ENCODE data around the gene THADA.
"Not testable (repeated sequence)": the region's sequence is repeated elsewhere in the genome, so short reads cannot be mapped to it uniquely, and the experiment has no call there.

The THADA gene

DNA sequence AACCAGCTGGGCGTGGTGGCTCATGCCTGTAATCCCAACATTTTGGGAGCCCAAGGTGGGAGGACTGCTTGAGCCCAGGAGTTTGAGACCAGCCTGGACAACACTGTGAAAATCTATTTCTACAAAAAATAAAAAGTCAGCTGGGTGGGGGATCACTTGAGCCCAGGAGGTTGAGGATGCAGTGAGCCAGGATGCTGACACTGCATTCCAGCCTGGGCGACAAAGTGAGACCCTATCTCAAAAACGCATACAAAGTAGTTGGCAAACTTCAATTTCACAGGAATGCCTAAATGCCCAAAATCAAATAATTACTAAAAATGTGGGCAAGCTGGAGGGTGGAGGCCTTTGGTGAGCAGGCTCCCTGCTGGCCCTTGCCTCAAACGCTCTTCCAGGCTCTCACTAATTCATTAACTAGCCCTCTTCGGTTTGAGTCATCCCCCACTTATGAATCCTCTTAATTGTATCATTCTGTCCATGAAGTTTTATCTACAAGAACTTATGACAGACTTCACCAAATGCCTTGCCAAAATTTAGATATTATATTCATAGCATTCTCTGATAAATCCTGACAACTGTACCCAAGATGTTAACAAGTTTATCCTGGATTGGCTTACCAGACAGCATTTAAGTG, 300.8 kb downstream of the THADA start:
- DNase-seq = no peak

DNA sequence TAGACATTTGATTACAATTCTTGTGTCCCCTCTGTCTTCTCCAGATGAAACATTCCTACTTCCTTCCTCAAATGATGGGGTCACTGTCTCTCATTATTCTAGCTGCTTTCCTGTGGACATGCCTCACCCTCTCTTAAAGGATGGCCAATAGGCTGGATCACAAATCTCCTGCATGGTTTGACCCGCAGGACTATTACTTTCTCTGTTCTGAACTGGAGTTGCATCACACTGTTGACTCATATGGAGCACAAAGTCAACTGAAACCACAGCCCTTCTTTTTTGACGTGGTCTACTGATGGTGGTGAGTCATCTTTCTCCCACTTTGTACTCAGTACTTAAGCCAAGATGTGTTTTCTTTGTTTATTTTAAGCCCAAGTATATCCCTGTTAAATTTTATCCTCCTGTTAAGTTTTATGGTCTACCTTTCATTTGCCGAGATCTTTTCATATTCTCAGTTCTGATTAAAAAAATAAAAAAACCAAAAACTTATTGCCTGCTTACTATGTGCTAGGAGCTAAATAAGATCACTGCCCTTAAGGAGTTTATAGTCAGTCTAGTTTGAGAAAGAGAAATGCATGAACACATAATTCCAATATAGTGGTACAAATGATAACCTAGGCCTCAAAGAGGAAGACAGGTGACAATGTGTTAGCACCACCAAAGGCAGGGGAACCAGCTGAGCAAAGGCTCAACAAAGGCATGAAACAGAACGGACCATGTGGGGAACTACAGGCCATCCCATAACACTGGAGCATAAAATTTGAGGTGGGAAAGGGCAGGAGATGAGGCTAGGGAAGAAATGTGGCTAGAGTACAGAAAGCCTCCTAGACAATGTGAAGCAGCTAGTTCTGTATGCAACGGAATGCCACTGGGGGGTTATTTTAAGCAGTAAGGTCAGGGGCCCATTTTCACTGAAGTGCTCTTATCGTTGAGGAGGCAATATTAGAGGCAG, 301.8 kb downstream of the THADA start:
- DNase-seq = no peak

DNA sequence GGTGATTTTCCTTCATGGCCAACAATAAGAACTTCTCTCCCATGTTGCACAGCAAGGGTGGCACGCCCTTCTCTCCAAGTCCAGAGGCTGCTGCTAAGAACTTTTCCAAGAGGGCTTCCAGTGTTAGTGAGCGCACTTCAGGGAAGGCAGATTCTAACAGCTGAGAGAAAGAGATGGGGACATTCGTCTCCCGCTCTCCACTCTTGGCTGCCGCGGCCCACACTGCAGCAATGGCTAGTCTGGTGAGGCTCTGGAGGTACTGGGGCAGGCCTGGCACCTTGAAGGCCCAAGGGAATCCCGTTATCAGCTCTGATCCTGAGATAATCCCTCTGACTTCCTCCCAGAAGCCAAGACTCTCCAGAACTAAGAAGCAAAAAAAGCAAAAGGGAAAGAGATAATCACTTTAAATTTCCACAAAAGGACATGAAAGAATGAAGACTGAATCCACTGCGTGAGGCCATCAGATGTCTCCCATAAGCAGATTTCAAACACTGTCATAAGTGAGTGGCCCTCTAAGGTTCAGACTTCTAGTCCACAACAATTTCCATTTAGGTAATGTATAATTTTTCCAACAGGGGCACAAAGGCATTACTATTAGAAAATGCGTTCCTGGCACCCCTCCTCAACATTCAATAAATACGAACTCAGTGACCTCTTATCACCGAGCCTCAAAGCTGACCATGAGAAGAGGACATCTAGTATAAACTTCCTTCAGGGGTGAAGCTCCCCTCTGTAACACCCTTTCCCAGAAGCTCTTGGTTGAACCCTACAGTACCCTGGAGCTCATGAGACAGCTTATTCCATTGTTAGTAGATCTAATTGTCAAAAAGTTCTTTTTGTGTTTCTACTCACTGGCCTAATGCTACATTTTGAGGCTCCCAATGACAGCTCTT, 302.7 kb downstream of the THADA start:
- no peak for DNase-seq

DNA sequence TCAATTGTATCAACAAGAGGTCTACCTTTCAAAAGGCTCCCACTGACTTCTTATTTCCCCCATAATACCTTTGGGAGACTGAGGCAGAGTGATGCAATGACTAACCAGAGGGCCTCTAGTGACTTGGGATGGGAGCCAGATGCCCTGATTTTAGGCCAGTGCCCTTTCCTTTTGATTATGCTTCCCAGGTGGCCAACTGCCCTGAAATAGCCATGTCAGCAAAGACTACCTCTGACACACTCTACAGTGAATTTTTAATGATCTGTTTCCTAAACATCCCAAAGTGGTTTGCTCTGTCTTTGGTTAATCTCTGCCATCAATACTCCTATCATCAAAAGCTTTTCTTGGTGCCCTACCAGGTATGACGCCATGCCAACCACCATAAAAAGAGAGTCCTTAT, 303.5 kb downstream of the THADA start:
- no peak for DNase-seq

DNA sequence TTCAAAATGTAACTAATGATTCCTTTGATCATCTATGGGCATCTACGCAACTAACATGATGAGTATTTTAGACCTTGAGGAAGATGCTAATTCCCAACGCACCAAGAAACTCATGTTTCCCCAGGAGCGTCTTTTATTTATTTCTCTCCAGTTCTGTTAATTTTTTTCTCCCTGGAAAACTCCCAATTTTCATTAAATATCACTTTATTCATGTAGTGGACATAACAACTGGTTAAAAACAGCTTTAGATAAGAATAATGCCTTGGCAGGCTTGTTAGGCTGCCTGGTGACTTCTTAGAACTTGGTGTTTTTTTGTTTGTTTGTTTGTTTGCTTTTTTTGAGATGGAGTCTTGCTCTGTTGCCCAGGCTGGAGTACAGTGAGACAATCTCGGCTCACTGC, 306.5 kb downstream of the THADA start:
- DNase-seq = no peak

DNA sequence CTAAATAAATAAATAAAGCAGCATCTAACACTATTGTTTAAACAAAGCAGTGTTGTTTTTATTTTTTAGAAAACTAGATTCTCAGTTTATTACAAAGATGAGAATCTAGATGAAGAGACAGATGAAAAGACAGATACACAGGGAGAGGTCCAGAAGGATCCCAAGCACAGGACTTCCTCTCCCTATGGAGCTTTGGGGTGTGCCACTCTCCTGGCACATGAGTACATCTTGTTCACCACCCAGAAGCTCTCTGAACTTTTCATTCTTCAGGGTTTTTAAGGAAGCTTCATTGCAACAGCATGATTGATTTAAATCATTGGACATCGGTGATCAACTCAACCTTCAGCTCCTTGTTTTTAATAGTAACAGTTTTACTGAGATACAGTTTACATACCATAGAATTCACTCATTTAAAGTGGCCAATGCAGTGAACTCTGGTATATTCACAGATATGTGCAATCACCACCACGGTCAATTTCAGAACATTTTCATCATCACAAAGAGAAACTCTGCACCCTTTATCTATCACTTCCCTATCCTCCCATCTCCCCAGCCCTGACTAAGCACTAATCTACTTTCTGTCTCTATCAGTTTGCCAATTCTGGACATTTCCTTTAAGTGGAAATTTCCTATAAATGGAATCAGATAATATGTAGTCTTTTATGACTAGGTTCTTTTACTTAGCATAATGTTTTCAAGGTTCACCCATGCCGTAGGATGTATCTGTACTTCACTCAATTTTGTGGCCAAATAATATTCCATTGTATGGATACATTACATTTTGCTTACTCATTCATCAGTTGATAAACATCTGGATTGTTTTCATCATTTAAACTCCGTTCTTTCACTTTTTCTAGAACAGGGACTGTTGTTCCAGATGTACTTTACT, 307.2 kb downstream of the THADA start:
- no peak for DNase-seq

DNA sequence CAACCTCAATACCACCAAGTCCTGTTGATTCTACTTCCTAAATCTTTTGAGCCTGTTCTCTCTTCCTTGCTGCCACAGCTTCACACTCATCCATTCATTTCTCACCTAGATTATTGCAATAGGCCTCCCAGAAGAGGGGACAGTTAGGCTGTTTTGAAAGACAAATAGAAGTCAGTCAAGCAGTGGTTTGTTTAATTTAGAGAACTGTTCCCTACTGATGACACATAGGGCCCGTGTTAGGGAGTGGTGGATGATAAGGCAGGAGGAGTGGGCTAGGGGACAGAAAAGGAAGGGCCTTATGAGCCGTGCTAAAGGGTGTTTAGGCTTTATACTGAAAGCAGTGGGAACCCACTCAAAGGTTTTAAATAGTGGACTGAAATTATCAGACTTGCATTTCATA, 309.9 kb downstream of the THADA start:
- no peak for DNase-seq

DNA sequence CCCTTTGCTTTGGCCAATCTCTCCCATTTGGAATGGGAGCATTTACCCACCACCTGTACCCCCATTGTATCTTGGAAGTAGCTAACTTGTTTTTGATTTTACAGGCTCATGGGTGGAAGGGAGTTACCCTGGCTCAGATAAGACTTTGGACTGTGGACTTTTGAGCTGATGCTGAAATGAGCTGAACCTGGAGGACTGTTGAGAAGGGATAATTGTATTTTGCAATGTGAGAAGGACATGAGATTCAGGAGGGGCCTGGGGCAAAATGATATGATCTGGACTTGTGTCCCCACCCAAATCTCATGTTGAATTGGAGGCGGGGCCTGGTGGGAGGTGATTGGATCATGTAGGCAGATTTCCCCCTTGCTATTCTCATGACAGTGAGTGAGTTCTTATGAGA, 310.9 kb downstream of the THADA start:
- DNase-seq = no peak

DNA sequence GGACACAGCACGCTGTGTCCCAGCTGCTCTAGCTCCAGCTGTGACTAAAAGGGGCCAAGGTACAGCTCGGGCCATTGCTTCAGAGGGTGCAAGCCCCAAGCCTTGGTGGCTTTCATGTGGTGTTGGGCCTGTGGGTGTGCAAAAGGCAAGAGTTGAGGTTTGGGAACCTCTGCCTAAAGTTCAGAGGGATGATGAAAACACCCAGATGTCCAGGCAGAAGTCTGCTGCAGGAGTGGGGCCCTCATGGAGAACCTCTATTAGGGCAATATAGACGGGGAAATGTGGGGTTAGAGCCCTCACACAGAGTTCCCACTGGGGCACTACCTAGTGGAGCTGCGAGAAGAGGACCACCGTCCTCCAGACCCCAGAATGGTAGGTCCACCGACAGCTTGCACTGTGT, 311.5 kb downstream of the THADA start:
- not testable (repeated sequence) for DNase-seq

DNA sequence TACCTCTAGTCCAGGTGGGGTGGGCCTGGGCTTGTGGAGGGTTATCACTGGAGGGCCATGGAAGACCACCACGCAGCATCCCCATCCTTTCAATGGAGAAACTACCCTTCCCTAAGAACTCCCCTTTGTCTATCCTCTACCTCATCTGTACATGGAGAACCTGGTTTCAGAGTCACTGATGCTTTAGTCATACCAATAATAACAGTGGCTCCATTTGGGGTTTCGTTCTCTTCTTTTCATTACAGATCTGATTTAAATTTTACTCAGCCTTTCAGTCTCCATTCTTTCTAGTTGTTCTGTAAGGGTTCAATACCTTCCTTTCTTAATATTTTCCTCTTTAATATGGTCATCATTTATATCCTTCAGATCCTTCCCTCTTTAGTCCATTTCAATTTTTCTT, 314.8 kb downstream of the THADA start:
- no peak for DNase-seq

DNA sequence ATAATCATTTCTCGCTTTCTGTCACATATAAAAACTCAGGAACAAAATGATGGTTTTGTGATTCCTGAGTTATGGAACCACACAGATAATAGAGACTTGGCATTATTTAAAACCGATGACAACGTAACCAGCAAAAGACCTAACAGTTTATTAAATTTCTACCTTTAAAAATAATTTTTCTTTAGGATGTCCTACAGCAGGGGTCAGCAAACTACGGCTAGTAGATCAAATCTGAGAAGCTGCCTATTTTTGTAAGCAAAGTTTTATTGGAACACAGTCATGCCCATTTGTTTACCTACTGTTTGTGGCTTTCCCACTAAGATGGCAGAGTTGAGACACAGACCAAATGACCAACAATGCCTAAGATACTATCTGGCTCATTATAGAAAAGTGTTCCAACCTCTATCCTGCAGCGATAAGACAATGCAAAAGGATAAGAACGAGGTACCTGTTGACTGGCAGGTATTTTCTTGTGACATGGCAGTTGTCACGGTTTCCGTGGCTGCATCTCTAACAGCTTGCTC, 316.5 kb downstream of the THADA start:
- DNase-seq = no peak

DNA sequence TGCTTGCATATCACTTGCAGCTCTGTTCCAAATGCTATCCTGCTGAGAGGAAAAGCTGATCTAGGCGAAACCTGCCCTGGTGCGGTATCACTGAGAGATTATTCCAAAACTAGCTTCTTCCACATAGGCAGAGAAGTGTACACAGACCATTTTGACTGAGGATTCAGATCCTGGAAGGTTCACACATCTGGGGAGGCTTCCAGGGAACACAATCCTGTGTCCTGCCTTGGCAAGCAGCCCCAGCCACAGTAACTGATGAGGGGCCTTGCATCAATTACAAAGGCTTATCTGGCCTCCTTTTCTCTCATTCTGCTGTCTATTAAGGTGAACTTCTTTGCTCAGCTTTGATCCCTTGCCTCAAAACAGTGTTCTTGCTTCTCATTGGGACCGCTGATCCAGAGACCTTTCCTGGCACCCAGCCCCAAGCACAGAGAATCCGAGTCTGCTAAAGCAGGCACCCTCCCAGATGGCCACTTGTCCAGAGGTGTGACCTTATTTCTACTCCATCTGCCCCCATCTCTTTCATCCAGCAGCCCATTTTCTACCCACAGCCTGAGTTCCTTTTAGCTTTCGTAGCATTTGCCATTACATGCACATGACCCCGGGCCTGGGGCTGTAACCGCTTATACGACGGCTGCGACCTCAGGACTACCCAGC, 317.1 kb downstream of the THADA start:
- DNase-seq = no peak

DNA sequence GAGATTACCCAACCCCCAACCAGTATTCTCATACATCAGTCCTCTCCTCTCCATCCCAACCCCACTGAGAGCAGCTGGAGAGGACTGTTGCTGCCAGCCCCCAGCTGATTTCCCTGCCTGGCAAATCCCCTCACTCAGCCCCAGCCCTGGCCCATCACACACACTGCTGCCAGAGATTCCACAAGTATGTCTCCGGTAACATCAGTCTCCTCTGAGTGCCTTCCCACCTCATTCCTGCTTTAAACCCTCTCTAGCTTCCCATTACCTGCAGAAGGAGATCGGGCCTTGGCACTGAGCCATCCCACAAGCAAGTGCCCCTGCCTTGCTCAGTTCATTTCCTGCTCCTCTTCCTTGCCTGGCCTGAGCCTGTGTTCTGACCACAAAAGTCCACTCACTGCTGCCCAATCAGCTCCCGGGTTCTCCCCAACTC, 318.9 kb downstream of the THADA start:
- DNase-seq = no peak

DNA sequence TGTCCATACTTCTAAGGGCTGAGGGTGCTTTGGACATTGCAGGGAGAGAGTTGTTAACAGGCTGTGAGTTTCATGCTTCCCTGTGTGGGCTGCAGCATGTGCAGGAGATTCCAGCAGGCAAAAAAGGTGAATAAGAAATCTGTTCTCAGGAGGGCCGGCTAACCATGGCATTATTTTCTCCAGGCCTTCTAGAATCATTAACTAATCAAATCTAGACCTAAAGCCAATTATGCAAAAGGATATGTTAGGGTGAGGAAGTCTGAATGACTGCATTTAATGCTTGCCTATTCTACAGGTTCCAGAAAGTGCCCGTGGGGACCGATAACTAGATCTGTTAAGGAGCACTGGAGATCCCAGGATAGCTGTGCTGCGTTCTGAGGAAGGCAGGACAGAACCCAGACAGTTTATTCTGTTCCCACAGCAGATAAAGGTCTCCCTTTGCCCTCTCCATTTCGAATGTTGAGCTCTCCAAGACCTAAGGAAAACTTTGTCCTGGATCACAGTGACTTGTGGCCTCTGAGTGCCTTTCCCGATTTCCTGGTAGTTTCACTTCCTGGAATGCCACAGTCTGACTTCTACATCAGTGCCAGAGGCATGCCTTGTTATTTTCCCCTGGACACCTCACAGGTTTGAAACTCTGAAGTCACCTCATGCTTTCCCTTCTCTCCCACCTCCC, 319.4 kb downstream of the THADA start:
- DNase-seq = no peak

DNA sequence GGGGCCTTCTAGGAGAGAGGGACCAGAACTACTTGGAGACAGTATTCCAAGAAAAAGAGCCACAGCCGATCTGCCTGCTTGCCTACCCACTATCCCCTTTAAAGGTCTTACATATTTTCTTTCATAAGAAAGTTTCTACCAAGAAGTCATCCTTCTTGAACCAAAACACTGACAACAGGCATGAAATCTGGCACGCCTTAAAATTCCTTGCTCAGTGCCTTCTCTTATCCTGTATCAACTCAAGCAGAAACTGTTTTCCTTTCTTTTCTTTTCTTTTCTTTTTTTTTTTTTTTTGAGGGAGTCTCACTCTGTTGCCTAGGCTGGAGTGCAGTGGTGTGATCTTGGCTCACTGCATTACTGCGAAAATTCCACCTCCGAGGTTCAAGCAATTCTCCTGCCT, 321.1 kb downstream of the THADA start:
- DNase-seq = no peak

DNA sequence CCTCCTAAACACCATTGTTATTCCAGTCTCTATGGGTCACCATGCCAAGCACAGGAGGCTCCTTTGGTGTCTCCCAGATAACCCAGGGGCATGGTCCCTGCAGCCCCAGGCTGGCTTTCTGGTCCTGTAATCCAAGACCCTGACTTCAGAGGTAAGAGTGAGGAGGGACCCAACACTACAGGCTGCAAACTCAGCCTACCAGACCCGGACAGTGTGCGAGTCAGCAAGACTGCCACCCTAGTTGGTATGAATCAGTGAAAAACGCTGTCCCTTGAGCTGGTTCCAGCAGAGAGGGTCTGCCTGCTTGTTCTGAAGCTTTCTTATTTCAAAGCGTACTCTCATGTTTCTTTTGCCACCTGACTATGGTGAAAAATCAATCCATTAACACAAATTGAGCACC, 321.8 kb downstream of the THADA start:
- no peak for DNase-seq

DNA sequence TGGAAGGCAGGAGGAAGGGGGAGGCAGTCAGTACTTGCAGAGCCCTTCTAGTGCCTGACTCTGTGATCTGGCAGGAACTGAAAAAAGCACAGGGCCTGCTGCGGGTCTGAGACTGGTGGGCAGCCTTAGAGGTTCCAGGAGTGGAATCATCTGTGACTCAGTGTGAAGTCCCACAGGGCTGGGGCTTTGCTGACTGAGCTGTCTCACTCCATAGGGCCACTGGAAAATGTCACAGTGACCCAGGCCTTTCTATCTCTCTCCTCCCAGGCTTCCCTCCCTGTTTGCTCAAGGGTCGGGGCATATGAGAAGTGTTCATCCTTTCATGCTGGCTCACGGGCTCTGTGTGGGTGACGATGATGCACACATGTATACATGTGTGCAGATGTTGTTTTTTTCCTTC, 322.3 kb downstream of the THADA start:
- DNase-seq = no peak

DNA sequence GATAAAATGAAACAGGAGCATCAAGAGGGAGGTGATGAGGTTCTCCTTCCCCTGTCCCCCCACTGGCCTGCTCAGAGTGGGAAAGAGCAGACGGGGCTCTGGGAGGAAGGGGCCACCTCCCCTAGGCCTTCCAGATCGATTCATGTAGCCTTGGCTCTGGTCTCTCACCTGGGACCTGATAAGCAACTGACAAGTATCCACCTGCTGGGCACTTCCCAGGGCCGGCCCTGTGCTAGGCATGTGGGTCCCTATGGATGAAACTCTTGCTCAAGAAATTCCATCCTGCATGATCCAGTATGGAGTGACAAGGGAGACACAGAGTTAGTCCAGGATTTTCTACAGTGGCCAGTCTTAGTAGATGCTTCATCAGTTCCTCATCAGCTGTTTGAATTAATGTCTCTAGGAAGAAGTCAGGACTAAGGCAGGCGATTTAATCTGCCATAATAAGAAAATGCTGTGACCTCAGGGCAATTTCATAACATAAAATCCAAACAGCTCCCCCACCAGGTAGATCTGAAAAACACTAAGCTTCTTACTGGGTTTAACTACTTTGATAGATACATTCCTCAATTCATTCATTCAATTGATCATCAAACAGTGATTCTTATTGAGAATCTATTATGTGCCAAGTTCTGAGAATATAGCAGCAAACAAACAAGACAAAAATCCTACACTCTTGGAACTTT, 324.8 kb downstream of the THADA start:
- no peak for DNase-seq

DNA sequence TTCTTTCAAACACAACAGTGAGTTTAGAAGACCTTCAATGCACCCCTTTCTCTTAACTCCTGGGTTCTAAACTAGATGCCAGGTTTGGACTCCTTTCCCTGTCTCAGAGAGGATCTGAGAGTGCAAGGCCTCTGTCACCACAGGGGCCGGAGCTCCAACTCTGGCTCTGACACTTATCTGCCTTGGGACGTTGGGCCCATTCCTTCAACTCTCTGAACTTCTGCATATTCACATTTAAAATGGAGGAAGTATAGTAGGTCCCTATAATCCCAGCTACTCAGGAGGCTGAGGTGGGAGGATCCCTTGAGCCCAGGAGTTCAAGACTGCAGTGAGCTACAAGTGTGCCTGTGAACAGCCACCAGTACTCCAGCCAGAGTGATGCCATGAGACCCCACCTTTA, 325.4 kb downstream of the THADA start:
- DNase-seq = no peak

DNA sequence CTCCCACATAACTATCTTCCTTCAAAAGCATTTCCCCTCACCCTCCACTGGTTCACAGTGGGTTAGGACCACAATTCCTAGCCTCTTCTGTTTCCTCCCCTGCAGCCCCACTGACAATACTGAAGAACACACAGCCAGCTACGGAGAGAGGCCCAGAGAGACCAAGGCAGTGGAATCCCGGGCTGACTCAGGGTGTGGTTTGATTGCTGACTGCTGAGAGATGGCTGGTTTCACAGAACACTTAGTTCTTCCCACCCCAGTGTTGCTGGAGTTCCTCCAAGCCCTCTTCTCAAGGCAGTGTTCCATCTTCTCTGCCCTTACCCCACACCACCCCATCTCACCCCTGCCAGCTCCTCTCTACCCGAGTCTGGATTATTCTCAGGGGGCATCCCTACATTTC, 326.1 kb downstream of the THADA start:
- DNase-seq = no peak
